HepG2 (cell line): ENCODE measurements around the gene SPOP. TPM values are rescaled to one million over a fixed set of nuclear protein-coding genes. Genes with fewer than 3 reads are reported as not detected.

Experiments
- ARID2 ChIP-seq: sonication (generic); formaldehyde crosslinking; IDR thresholded peaks from 2 replicates; pipeline ENCODE4 v1.8.1; 2022; ENCODE audit warnings: mild to moderate bottlenecking, missing genetic modification reagents, borderline replicate concordance
- EHMT2 ChIP-seq: fragments of 200-600 bp; sonication (generic); IDR thresholded peaks from 2 replicates; pipeline ENCODE4 v1.7.0; 2017; ENCODE audit warnings: antibody characterized with exemption, low read depth, low read length, borderline replicate concordance
- KDM2A ChIP-seq: sonication (generic); formaldehyde crosslinking; IDR thresholded peaks from 2 replicates; pipeline ENCODE4 v1.4.0; 2020; ENCODE audit warnings: low read depth, missing genetic modification reagents, borderline replicate concordance
- NCOA2 ChIP-seq: sonication (generic); formaldehyde crosslinking; IDR thresholded peaks from 2 replicates; pipeline ENCODE4 v1.8.0; 2022; ENCODE audit warnings: inconsistent platforms
- PLRG1 ChIP-seq: fragments of 450-650 bp; conservative IDR thresholded peaks from 2 replicates; pipeline ENCODE4 v1.6.1; 2016
- PPARG ChIP-seq: conservative IDR thresholded peaks from 2 replicates; pipeline ENCODE4 v1.6.1; 2016; ENCODE audit warnings: missing biosample characterization, missing genetic modification reagents
- ZBTB42 ChIP-seq: sonication (generic); formaldehyde crosslinking; IDR thresholded peaks from 2 replicates; pipeline ENCODE4 v1.5.0; 2020; ENCODE audit warnings: mild to moderate bottlenecking, missing genetic modification reagents
- ZHX2 ChIP-seq, 2 experiments: sonication (generic) in 1 of 2; formaldehyde crosslinking in 1 of 2; IDR thresholded peaks; 2 replicates each; pipeline versions ENCODE4 v1.6.1 to v1.9.0; 2014 to 2022; ENCODE audit warnings: antibody characterized with exemption in 1 of 2, borderline replicate concordance in 1 of 2, inconsistent platforms in 1 of 2, low read depth in 1 of 2, missing genetic modification reagents in 1 of 2
- ZNF770 ChIP-seq: sonication (generic); formaldehyde crosslinking; IDR thresholded peaks from 2 replicates; pipeline ENCODE4 v1.5.0; 2020; ENCODE audit warnings: mild to moderate bottlenecking, missing genetic modification reagents
- polyA plus RNA-seq, 8 experiments: library from polyadenylated mRNA; depleted of rRNA in 3 of 8; stranded (reverse) in 7 of 8; unstranded in 1 of 8; fragments of >200 nt; fragmentation: Illumina TruSeq in 4 of 8; extraction: Trizol in 4 of 8; gene quantifications; 2 replicates each; pipeline versions ENCODE4 v1.2.1 to v1.2.3, GENCODE V29; 2011 to 2016; ENCODE audit warnings: low read depth in 4 of 8, missing spikeins in 1 of 8, mixed read lengths in 1 of 8; ENCODE audit not compliant: insufficient read depth in 1 of 8
- total RNA-seq, 5 experiments: library from RNA; depleted of rRNA; stranded (reverse); fragments of >200 nt; fragmentation: Illumina TruSeq; extraction: Trizol; gene quantifications; 2 replicates each; pipeline ENCODE4 v1.2.3, GENCODE V29; 2016; ENCODE audit warnings: low read depth in 1 of 5
- TF ChIP-seq, protein P1 (sequence below), 2 experiments: fragments of 450-650 bp in 1 of 2; sonication (generic) in 1 of 2; formaldehyde crosslinking in 1 of 2; IDR thresholded peaks; 2 replicates each; pipeline versions ENCODE4 v1.6.1 to v1.8.0; 2016 to 2022; ENCODE audit warnings: antibody characterized with exemption in 1 of 2, mild to moderate bottlenecking in 1 of 2, missing genetic modification reagents in 1 of 2

The SPOP gene
- total and polyA plus RNA-seq, 2 of the 13 experiments (the other 11 are each of a cell fraction or from before 2014, with no cell fraction given): 52.8 to 60.8 TPM

GRCh38 chr17:49677134-49677932 is 564 bp downstream of the SPOP start (continued):
- TF ChIP-seq ZHX2 (IDR thresholded peaks at IDR 0.05; ENCODE audit: low read depth) (no peak; the same call in 1 of the 2 replicates), ZHX2 (CRISPR knock-in tag; IDR thresholded peaks at IDR 0.05; ENCODE audit: borderline replicate concordance) (no peak), PLRG1 (no peak), ZNF770 (CRISPR knock-in tag) (no peak), EHMT2 (no peak), KDM2A (0 out of 2 replicates have a peak, but pooled peaks have one; percentile 4), ZBTB42 (CRISPR knock-in tag) (no peak), PPARG (CRISPR knock-in tag) (peak; percentile 1; the same call in 1 of the 2 replicates), ARID2 (CRISPR knock-in tag) (no peak), NCOA2 (no peak; the same call in 1 of the 2 replicates)
- TF ChIP-seq, protein P1, sequence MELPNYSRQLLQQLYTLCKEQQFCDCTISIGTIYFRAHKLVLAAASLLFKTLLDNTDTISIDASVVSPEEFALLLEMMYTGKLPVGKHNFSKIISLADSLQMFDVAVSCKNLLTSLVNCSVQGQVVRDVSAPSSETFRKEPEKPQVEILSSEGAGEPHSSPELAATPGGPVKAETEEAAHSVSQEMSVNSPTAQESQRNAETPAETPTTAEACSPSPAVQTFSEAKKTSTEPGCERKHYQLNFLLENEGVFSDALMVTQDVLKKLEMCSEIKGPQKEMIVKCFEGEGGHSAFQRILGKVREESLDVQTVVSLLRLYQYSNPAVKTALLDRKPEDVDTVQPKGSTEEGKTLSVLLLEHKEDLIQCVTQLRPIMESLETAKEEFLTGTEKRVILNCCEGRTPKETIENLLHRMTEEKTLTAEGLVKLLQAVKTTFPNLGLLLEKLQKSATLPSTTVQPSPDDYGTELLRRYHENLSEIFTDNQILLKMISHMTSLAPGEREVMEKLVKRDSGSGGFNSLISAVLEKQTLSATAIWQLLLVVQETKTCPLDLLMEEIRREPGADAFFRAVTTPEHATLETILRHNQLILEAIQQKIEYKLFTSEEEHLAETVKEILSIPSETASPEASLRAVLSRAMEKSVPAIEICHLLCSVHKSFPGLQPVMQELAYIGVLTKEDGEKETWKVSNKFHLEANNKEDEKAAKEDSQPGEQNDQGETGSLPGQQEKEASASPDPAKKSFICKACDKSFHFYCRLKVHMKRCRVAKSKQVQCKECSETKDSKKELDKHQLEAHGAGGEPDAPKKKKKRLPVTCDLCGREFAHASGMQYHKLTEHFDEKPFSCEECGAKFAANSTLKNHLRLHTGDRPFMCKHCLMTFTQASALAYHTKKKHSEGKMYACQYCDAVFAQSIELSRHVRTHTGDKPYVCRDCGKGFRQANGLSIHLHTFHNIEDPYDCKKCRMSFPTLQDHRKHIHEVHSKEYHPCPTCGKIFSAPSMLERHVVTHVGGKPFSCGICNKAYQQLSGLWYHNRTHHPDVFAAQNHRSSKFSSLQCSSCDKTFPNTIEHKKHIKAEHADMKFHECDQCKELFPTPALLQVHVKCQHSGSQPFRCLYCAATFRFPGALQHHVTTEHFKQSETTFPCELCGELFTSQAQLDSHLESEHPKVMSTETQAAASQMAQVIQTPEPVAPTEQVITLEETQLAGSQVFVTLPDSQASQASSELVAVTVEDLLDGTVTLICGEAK (IDR thresholded peaks at IDR 0.05): no peak
- TF ChIP-seq, protein P1 (CRISPR knock-in tag; IDR thresholded peaks at IDR 0.05): no peak
